Esophagus muscularis mucosa (tissue), 4 donors: ENCODE data around the gene FAM114A1. TPM values are rescaled to one million over a fixed set of nuclear protein-coding genes. Genes with fewer than 3 reads are reported as not detected.

ENCODE experiments used
- DNase-seq: peaks from one replicate; pipeline ENCODE4 v3.0.0-alpha.2; 2017; ENCODE audit errors: extremely low spot score
- H3K27ac ChIP-seq, 4 donors: fragments of 200-600 bp; sonication (generic); replicated peaks in 1 of 4; 1 replicate in 3 of 4; 2 replicates in 1 of 4; pipeline ENCODE4 v1.5.1; 2016 to 2019; ENCODE audit warnings: mild to moderate bottlenecking in 1 of 4
- H3K27me3 ChIP-seq, 4 donors: fragments of 200-600 bp; sonication (generic); one replicate each; pipeline versions ENCODE4 v1.5.1 to v1.6.0; 2016 to 2019
- H3K36me3 ChIP-seq, 4 donors: fragments of 200-600 bp; sonication (generic); one replicate each; pipeline ENCODE4 v1.5.1; 2016 to 2019
- H3K4me1 ChIP-seq, 4 donors: fragments of 200-600 bp; sonication (generic); one replicate each; pipeline ENCODE4 v1.5.1; 2016 to 2019
- H3K4me3 ChIP-seq, 4 donors: fragments of 200-600 bp; sonication (generic); 1 replicate in 2 of 4; 2 replicates in 2 of 4; pipeline ENCODE4 v1.5.1; 2016 to 2019; ENCODE audit warnings: mild to moderate bottlenecking in 4 of 4, moderate library complexity in 1 of 4
- H3K9me3 ChIP-seq, 4 donors: fragments of 200-600 bp; sonication (generic); 1 replicate in 3 of 4; 2 replicates in 1 of 4; pipeline ENCODE4 v1.5.1; 2016 to 2019
- EP300 ChIP-seq: sonication (generic); formaldehyde crosslinking; IDR thresholded peaks from one replicate; pipeline ENCODE4 v1.6.1; 2017; ENCODE audit warnings: antibody characterized with exemption
- POLR2A ChIP-seq: fragments of 450-650 bp; IDR thresholded peaks from one replicate; pipeline ENCODE4 v1.6.1; 2017; ENCODE audit warnings: antibody characterized with exemption, moderate library complexity, mild to moderate bottlenecking, low read depth
- POLR2AphosphoS5 ChIP-seq, 2 donors: sonication (generic); formaldehyde crosslinking; IDR thresholded peaks; one replicate each; pipeline ENCODE4 v1.6.1; 2017; ENCODE audit warnings: antibody characterized with exemption in 2 of 2
- WGBS: methylation state at CpG from one replicate; pipeline ENCODE4 v1.1.5; 2018; 5-methylcytosine and 5-hydroxymethylcytosine counted together
- intact Hi-C: fragments of 100-400 bp; cut with DNase I; formaldehyde crosslinking; loops from one replicate; pipeline ENCODE4 v1.15.1; 2023
- total RNA-seq, 4 donors: library from RNA; depleted of rRNA; stranded (reverse); fragments of >200 nt; gene quantifications; one replicate each; pipeline versions ENCODE4 v1.1.0 to v1.2.1, GENCODE V29; 2016
- TF ChIP-seq, protein P1 (sequence below), 3 experiments: fragments of 200-600 bp in 2 of 3; fragments of 450-650 bp in 1 of 3; sonication (generic) in 2 of 3; IDR thresholded peaks; one replicate each; pipeline ENCODE4 v1.5.1; 2017 to 2019; ENCODE audit warnings: antibody characterized with exemption in 3 of 3, mild to moderate bottlenecking in 2 of 3, moderate library complexity in 1 of 3

The FAM114A1 gene
- total RNA-seq, 4 donors from 2014 or later = 88.6 to 145 (median 110) TPM

DNA sequence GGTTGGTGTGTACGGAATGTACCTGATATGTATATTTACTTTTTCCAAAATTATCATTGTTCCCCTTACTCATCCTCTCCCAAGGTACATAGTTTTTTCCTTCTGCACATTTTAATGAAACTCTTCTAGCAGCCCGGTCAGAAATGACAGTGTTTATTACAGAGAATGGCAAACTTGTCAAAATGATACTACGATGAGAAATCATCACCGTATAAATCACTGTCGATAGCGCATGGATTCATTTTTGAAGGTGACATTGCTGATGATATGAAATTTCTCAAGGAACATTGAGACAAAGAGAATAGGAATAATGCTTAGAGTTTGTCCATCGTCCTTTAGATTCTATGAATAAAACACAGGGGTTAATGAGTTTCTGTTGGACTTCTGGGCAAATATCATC, 30.6 kb downstream of the FAM114A1 start:
- H3K36me3 ChIP-seq = peaks cover 0 to 40% (median 28%) of the 10 kb centered on the region in 4 donors

DNA sequence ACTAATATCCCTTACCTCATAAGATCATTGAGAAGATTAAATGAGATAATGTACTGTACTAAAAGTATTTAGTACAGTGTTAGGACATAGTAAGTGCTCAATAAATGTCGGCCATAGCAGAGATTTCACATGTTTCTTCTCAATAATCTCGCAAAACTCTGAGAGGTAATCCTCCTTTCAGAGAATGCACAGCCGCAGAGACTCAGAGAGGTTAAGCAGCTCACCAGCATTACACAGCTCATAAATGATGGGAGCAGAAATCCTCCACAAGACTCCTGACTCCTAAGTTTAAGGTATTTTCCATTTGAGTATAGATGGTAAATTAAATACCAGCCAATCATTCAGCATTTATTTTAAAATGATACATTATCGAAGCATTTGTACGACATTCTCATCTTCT, 34.6 kb downstream of the FAM114A1 start:
- TF ChIP-seq POLR2AphosphoS5 (IDR thresholded peaks at IDR 0.05) (no peak), EP300 (no peak), POLR2A (no peak)
- TF ChIP-seq, protein P1, sequence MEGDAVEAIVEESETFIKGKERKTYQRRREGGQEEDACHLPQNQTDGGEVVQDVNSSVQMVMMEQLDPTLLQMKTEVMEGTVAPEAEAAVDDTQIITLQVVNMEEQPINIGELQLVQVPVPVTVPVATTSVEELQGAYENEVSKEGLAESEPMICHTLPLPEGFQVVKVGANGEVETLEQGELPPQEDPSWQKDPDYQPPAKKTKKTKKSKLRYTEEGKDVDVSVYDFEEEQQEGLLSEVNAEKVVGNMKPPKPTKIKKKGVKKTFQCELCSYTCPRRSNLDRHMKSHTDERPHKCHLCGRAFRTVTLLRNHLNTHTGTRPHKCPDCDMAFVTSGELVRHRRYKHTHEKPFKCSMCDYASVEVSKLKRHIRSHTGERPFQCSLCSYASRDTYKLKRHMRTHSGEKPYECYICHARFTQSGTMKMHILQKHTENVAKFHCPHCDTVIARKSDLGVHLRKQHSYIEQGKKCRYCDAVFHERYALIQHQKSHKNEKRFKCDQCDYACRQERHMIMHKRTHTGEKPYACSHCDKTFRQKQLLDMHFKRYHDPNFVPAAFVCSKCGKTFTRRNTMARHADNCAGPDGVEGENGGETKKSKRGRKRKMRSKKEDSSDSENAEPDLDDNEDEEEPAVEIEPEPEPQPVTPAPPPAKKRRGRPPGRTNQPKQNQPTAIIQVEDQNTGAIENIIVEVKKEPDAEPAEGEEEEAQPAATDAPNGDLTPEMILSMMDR (IDR thresholded peaks at IDR 0.05) = no peak
- intact Hi-C loops = loop anchor here (1.0 to 10.0 kb wide), 2 partner anchors 143 to 233 kb away; no protein-coding TSS in a partner anchor
- H3K36me3 ChIP-seq = peaks cover 7 to 39% (median 20%) of the 10 kb centered on the region in 4 donors
- no peaks in the 10 kb centered on the region for H3K27me3 ChIP-seq
- WGBS = 84% methylated on average over 5 of the region's 5 CpGs
- no peak for DNase-seq
- no peak overlapping the region for H3K4me3 ChIP-seq
- H3K27ac ChIP-seq = no peak overlapping the region
- no peaks in the 10 kb centered on the region for H3K9me3 ChIP-seq
- H3K4me1 ChIP-seq = peaks cover 0 to 47% (median 31%) of the 10 kb centered on the region in 4 donors

More for the DNA sequence above, 30.6 kb downstream of the FAM114A1 start:
- TF ChIP-seq, protein P1 (IDR thresholded peaks at IDR 0.05) = no peak
- no peak for TF ChIP-seq EP300
- TF ChIP-seq POLR2A = no peak
- no peak for TF ChIP-seq POLR2AphosphoS5 (IDR thresholded peaks at IDR 0.05)
- Histone ChIP-seq H3K9me3 (no peaks in the 10 kb centered on the region), H3K4me1 (peaks cover 0 to 33% (median 16%) of the 10 kb centered on the region in 4 donors), H3K27me3 (no peaks in the 10 kb centered on the region), H3K27ac (no peak overlapping the region), H3K4me3 (no peak overlapping the region)
- DNase-seq = no peak
- intact Hi-C loops = no loop called here
- WGBS = 85% methylated on average over 7 of the region's 7 CpGs

- Histone ChIP-seq H3K4me1 (peaks cover 0 to 42% (median 29%) of the 10 kb centered on the region in 4 donors), H3K36me3 (peaks cover 11 to 44% (median 24%) of the 10 kb centered on the region in 4 donors), H3K27me3 (no peaks in the 10 kb centered on the region), H3K27ac (no peak overlapping the region), H3K4me3 (no peak overlapping the region), H3K9me3 (no peaks in the 10 kb centered on the region)
- intact Hi-C loops = loop anchor here (1.0 to 10.0 kb wide), 2 partner anchors 142 to 233 kb away; no protein-coding TSS in a partner anchor
- no peak for DNase-seq
- TF ChIP-seq EP300 (no peak), POLR2A (no peak), POLR2AphosphoS5 (IDR thresholded peaks at IDR 0.05) (no peak)
- TF ChIP-seq, protein P1 (IDR thresholded peaks at IDR 0.05) = peak; percentile 40 to 52 (median 47)
These were observed 35.1 kb downstream of the FAM114A1 start for GRCh38 chr4:38902695-38903094.

DNA sequence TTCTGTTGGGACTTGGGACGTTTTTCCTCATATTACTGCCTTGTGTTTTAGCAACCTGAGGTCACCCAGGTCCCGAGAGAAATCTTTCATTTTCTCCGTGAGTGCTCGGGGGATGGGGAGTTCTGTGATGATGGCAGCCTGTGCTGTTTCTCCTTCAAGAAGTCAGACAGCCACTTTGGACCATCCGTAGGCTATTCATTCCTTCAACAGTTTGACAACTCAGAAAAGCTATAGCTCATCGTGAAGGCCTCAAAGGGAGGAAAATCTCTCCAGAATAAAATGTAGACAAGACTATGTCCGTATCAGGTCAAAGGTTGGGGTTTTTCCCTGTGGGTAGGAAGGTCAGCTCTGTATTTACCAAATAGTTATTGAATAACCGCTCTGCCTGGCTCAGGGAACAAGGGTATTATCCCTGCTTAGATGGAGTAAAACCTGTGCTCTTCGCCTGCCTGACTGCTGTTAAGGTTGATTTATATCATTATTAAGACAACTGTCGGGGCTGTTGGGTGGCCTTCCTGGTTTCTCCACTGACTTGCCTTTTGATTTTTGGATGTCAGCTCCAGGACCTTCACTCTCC, 36.6 kb downstream of the FAM114A1 start:
- Histone ChIP-seq H3K9me3 (no peaks in the 10 kb centered on the region), H3K27me3 (no peaks in the 10 kb centered on the region), H3K4me3 (no peak overlapping the region), H3K36me3 (peaks cover 21 to 47% (median 36%) of the 10 kb centered on the region in 4 donors), H3K27ac (no peak overlapping the region), H3K4me1 (peaks cover 0 to 36% (median 26%) of the 10 kb centered on the region in 4 donors)
- intact Hi-C loops = loop anchor here (10.0 kb wide), 1 partner anchor 141 kb away; no protein-coding TSS in a partner anchor
- TF ChIP-seq POLR2A = no peak
- TF ChIP-seq EP300 = no peak
- TF ChIP-seq POLR2AphosphoS5 (IDR thresholded peaks at IDR 0.05) = no peak
- TF ChIP-seq, protein P1 (IDR thresholded peaks at IDR 0.05) = no peak
- 71% methylated on average over 9 of the region's 10 CpGs for WGBS
- no peak for DNase-seq
